Activated effector memory CD4-positive, alpha-beta T cell treated with anti-CD3 and anti-CD28 coated beads, Interleukin-2, amount 50 U/mL, for 16 hours (primary cell): Measurements from ENCODE around the gene YARS1.

ENCODE experiments used
- DNase-seq: peaks from one replicate; pipeline ENCODE4 v3.0.0-alpha.2; 2020

The YARS1 gene

GRCh38 chr1:32817159-32817814 lies at the start of gene YARS1, which contains the start of gene S100PBP:
Gene YARS1, minus strand, starts transcription at chr1:32817358. Its CDS starts 114 bp downstream, at chr1:32817244.
Gene S100PBP, plus strand, starts transcription at chr1:32817653. Its CDS starts 8,447 bp downstream, at chr1:32826100.
- peak; percentile 100 for DNase-seq

- DNase-seq, result no peak
Observed at GRCh38 chr1:32865639-32866405, 48.7 kb upstream of the YARS1 start.

- peak; percentile 24 for DNase-seq
Observed at GRCh38 chr1:32864375-32865019, 47.3 kb upstream of the YARS1 start.

DNA sequence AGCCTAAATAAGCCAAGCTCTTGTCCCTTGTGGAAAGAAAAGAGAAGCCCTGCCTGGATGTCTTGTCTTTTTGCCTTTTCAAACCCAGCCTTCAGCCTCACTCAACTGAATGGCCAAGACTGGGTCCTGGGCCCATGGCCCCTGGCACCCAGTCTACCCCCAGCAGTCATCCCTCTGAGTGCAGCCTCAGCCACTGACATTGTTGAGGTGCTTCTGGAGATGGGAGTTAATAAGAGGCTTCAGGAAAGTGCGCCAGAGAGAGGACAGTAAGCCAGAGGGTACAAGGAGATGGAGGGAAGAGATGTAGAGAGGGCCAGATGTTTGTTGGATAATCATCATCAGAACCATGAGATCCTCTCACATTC lies 46.7 kb upstream of the YARS1 start:
- DNase-seq, result peak; percentile 58

DNA sequence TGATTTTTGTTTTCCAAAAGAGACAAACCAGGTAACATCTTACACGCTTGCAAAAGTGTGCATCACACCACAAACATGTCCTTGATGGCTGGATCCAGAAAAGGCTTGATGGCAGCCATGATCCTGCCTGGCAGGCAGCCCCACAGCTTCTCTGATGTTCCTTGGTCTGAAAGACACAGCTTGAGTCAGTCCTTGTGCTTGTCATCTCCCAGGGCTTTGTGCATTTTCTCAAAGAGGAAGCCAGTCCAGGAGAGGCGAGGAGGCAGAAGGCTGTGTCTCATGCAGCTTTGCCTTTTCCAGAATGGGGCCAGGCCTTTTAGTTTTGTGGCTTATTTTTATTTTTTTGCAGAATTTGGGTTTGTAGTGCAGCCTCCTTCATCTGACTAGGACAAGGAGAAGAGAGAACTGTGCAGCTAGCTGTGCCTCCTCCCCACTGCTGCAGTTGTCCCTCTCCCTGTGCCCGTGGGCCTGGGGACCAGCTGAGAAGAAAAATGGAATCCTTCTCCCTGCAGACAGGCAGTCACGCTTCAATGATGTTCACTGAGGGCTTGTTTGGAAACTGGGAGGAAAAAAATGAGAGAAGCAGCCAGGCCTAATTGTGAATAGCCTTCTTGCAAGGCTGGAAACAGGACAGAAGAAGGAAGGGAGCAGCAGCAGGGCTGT lies 46.2 kb upstream of the YARS1 start:
- DNase-seq, result no peak

DNA sequence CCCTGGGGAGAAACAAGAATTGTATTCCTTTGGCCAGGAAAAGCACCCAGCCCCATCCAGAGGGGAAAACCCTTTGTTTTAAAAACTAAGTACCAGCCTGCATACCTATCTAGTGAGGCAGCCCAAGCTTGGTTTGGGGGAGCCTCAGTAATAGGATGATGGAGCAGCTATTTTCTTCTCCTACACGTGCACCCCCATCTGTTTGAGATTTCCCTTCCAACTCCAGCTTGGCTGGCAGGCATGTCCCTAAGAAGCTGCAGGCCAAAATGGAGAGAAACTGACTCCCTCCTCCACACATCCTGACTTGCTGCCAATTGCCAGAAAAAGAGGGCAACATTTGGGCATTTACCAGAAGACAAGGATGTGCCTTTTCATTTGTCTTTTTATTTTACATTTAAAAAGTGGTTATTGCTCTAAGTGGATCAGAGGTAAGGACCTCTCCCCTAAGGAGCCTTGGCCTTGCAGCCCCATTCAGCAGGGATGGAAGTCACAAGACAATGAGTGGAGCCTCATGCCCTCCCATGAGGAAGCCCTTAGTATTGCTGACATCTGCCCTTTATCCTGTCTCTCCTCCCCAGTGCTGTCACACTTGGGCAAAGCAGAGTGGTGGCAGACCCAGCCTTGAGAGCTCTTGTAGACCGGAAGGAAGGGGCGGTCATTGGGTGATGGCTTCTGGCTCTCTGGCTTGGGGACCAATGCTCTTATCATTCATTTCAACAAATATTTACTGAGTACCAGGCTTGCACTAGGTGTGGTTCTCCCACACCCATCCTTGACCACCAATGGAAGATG lies 44.9 kb upstream of the YARS1 start:
- no peak for DNase-seq

GRCh38 chr1:32860566-32860965 lies 43.4 kb upstream of the YARS1 start:
- DNase-seq, result no peak

DNA sequence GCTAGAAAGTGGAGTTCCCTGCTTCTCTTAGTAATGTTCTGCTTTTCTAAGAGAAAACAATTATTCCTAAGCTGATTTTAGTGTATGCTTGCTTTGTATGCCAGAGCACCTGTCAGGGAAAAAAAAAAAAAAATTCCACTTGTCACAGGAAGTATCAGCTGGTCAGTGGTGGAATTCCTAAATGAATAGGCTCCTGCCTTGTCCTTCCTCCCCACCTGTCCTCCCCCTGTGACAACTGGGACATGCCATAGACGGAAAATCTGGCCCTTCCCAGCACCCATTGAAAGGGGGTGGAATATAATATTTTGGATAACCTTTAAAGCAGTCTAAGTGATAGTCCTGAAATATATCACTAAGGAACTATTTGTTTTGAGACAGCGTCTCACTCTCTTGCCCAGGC lies 42.8 kb upstream of the YARS1 start:
- no peak for DNase-seq

- DNase-seq, result no peak
Observed at GRCh38 chr1:32858791-32859190, 41.6 kb upstream of the YARS1 start.

DNA sequence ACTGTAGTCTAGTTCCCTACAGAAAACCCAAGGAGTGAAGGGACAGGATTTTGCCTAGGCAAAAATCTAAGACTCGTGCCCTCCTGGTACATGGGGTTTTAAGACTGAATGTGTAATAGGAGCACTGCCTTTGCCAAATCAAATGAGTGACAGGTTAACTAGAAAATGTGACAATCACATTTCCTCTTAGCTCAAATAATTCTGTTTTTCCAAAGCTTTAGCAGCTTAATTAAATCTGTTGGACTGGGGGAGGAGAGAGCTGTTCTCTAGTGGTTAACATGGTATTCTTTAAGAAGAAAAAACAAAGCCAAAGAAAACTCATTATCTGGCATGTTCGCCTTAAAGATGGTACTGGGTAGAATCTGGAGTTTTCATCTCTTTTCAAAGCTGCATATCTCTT lies 41.0 kb upstream of the YARS1 start:
- no peak for DNase-seq

GRCh38 chr1:32855861-32856617 lies 38.9 kb upstream of the YARS1 start:
- DNase-seq, result no peak

DNA sequence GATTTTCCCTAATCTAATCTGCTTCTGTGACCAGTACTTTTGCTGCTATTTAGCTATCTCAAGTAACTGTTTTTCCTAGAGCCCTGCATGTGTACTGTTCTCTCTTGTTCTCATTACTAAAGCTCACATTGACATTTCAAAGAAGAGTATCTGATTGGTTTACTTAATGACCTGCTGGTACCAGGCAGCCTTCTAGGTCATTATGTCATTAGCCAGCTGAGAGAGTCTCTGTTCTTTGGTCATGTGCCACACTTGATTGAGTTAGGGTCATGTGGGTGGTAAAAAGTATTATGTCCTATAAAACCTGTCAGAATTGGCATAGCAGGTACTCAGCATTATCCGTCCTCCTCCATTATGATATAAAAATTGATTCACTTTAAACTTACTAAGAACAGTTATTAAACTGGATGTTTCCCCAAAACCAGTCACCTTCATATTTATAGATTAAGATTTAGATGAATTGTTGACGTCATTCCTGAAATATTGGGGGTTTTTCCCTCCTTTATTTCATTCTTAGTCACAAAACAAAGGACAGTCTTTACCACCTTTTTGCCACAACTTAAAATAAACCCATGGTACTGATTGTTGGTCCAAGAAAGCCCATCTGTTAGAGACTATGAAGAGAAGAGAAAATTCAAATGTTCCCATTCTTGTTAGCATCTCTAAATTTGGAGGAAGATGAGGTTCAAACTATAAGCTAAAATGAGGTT lies 31.4 kb upstream of the YARS1 start:
- no peak for DNase-seq

- no peak for DNase-seq
Observed at GRCh38 chr1:32831878-32832277, 14.7 kb upstream of the YARS1 start.

- no peak for DNase-seq
Observed at GRCh38 chr1:32830092-32830852, 13.1 kb upstream of the YARS1 start.

- DNase-seq, result no peak
Observed at GRCh38 chr1:32828341-32828740, 11.2 kb upstream of the YARS1 start.

DNA sequence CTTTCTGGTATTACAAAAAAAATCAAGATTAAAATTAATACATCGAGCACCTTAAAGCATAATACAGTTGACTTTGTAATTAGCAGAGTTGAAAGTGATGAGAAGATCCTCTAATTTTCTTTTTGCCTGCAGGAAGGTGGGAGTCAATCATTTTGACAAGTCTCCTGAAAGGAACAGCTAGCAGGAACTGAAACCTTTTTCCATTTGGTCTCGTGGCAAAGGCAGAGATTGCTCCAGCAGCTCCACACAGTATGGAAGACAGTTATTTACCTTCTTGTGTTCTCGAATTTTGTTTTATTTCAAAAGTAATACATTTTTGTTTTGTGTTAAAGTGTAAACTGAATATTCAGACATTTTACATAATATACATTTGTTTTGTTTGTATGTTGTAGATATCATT lies 8.0 kb upstream of the YARS1 start:
- no peak for DNase-seq

DNA sequence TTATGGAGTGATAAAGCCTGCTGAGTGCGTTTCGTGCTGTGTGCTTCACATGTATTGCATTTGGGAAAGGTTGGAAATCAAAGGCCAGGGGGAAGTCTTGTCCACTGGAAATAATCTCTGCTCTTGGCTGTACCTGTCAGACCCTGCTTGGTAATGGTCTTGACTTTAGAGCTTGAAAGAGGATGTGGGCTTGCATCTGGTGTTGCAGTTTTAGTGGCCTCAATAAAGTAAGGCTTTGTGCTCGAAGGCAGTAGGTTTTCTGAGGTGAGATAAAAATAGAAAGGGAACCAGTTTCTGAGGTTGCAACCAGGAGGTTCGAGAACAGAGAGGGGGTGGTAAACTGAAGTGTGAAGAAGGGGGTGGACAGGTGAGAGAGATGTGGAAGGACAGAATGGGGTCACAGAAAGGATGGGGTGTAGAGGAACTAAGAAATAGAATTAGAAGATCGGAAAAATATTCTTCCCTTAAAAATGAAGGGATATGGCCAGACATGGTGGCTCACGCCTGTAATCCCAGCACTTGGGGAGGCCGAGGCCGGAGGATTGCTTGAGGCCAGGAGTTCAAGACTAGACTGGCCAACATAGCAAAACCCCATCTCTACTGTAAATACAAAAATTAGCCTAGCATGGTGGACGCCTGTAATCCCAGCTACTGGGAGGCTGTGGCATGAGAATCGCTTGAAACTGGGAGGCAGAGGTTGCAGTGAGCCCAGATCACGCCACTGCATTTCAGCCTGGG lies 1.8 kb upstream of the YARS1 start:
- DNase-seq, result no peak

DNA sequence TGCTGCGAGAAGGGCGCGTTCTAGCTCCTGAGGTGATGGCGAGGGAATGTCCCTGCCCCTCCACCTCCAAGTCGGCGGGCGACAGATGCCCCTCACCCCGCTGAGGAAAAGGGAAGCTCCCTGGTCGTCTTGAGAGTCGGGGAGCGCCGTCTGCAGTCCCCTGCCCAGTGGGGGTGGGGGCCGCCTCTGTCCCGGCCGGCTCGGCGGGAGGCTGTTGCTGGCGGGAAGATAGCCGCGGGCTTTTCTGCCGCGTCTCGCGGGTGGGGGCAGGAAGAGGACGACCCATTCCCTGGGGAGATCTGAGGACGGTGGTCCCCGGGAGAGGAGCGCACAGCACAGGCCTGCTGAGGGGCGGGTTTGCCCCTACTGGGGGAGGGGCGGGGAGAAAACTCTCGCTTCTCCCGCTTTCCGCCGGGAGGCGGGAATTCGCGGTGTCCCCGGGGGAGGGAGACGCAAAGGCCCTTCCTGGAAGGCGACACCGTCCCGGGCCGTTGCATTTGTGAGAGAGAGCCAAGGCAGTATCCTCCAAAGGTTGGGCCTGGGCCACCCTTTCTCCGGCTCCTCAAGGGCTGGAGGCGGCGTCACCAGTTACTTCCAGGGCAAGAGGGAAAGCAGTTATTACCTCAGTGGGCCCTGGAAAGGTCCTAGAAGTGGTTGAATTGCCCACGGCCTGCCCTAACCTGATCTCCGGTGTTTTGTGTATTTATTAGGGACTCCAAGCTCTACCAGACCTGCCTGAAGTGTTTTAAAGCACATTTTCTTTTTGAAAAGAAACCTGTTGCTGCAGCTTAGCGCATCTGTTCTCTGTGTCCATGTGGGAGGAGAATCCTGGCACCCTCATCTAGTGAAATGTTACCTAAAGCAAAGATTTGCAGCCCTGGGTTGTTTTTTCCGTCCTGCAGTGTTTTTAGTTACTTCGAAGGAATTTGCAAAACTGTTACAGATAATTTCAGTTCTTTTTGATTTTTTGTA lies 943 bp upstream of the YARS1 start:
- peak; percentile 76 for DNase-seq
